ENCODE measurements around the gene KLF13. TPM values are rescaled to one million over a fixed set of nuclear protein-coding genes. Genes with fewer than 3 reads are reported as not detected.

Gene KLF13
- total and polyA plus RNA-seq, 2 experiments from 2014 or later = 23.5 to 28.6 TPM

DNA sequence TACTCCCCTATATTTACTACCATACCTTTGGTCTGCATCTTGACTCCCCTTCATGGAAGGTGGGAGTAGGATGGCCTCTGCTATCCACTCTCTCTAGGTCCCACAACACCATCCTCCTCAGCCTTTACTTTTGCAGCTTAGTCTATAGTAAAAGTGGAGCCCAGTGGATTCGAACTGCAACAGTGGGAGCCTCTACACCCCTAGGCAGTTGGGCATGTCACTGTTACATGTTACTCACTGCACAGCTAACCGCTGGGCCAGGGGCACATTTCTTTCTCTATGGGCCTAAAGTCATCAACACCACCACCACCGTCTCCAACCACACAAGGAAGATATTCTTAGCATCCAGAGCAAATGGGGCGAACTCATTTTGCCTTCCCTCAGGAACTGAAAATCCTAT, 62.9 kb downstream of the KLF13 start:
- no peak overlapping the region for H3K27ac Mint-ChIP-seq
- no peaks in the 10 kb centered on the region for H4K20me1 ChIP-seq (replicated peaks; ENCODE audit: insufficient read depth)
- H3K79me2 ChIP-seq (replicated peaks; ENCODE audit: insufficient read depth) = no peaks in the 10 kb centered on the region
- H3K9me2 ChIP-seq (ENCODE audit: insufficient read depth) = no peaks in the 10 kb centered on the region; the same call in 1 of the 2 replicates
- H3K4me3 ChIP-seq = no peak overlapping the region
- no peak overlapping the region for H2AFZ ChIP-seq
- H3K36me3 Mint-ChIP-seq (ENCODE audit: low read depth) = peaks cover 4% of the 10 kb centered on the region; the same call in 1 of the 3 replicates
- H3K27ac ChIP-seq (ENCODE audit: low read depth) = no peak overlapping the region
- no peak overlapping the region for H3K4me2 ChIP-seq
- peaks cover 10% of the 10 kb centered on the region; the same call in 2 of the 3 replicates for H3K4me1 Mint-ChIP-seq
- H3F3A ChIP-seq (replicated peaks; ENCODE audit: low read depth) = no peaks in the 10 kb centered on the region
- DNase-seq (ENCODE audit: low spot score) = no peak
- TF ChIP-seq NANOG (IDR thresholded peaks at IDR 0.05; ENCODE audit: borderline replicate concordance) (no peak), STAT1 (IDR thresholded peaks at IDR 0.05; ENCODE audit: unreplicated experiment) (no peak), JUNB (IDR thresholded peaks at IDR 0.05; ENCODE audit: unreplicated experiment) (no peak), EZH2phosphoT487 (IDR thresholded peaks at IDR 0.05; ENCODE audit: unreplicated experiment) (no peak), ZNF331 (CRISPR knock-in tag; IDR thresholded peaks at IDR 0.05; ENCODE audit: low read depth) (no peak), ZNF114 (CRISPR knock-in tag; IDR thresholded peaks at IDR 0.05) (no peak), CREB1 (CRISPR knock-in tag; IDR thresholded peaks at IDR 0.05; ENCODE audit: low read depth) (no peak), EZH2 (IDR thresholded peaks at IDR 0.05; ENCODE audit: low read depth, unreplicated experiment) (no peak), POLR2AphosphoS5 (IDR thresholded peaks at IDR 0.05; ENCODE audit: low read depth) (no peak)
- TF ChIP-seq, protein P1, sequence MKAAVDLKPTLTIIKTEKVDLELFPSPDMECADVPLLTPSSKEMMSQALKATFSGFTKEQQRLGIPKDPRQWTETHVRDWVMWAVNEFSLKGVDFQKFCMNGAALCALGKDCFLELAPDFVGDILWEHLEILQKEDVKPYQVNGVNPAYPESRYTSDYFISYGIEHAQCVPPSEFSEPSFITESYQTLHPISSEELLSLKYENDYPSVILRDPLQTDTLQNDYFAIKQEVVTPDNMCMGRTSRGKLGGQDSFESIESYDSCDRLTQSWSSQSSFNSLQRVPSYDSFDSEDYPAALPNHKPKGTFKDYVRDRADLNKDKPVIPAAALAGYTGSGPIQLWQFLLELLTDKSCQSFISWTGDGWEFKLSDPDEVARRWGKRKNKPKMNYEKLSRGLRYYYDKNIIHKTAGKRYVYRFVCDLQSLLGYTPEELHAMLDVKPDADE (IDR thresholded peaks at IDR 0.05) = no peak
- TF ChIP-seq, protein P2, sequence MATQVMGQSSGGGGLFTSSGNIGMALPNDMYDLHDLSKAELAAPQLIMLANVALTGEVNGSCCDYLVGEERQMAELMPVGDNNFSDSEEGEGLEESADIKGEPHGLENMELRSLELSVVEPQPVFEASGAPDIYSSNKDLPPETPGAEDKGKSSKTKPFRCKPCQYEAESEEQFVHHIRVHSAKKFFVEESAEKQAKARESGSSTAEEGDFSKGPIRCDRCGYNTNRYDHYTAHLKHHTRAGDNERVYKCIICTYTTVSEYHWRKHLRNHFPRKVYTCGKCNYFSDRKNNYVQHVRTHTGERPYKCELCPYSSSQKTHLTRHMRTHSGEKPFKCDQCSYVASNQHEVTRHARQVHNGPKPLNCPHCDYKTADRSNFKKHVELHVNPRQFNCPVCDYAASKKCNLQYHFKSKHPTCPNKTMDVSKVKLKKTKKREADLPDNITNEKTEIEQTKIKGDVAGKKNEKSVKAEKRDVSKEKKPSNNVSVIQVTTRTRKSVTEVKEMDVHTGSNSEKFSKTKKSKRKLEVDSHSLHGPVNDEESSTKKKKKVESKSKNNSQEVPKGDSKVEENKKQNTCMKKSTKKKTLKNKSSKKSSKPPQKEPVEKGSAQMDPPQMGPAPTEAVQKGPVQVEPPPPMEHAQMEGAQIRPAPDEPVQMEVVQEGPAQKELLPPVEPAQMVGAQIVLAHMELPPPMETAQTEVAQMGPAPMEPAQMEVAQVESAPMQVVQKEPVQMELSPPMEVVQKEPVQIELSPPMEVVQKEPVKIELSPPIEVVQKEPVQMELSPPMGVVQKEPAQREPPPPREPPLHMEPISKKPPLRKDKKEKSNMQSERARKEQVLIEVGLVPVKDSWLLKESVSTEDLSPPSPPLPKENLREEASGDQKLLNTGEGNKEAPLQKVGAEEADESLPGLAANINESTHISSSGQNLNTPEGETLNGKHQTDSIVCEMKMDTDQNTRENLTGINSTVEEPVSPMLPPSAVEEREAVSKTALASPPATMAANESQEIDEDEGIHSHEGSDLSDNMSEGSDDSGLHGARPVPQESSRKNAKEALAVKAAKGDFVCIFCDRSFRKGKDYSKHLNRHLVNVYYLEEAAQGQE (IDR thresholded peaks at IDR 0.05; ENCODE audit: unreplicated experiment) = no peak
- TF ChIP-seq, protein P3, sequence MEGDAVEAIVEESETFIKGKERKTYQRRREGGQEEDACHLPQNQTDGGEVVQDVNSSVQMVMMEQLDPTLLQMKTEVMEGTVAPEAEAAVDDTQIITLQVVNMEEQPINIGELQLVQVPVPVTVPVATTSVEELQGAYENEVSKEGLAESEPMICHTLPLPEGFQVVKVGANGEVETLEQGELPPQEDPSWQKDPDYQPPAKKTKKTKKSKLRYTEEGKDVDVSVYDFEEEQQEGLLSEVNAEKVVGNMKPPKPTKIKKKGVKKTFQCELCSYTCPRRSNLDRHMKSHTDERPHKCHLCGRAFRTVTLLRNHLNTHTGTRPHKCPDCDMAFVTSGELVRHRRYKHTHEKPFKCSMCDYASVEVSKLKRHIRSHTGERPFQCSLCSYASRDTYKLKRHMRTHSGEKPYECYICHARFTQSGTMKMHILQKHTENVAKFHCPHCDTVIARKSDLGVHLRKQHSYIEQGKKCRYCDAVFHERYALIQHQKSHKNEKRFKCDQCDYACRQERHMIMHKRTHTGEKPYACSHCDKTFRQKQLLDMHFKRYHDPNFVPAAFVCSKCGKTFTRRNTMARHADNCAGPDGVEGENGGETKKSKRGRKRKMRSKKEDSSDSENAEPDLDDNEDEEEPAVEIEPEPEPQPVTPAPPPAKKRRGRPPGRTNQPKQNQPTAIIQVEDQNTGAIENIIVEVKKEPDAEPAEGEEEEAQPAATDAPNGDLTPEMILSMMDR (conservative IDR thresholded peaks at IDR 0.05; ENCODE audit: low read depth in 2 of 2) = no peak
- H3K4me3 Mint-ChIP-seq = no peak overlapping the region
- no peaks in the 10 kb centered on the region for H3K36me3 ChIP-seq (ENCODE audit: insufficient read depth)
- H3K27me3 Mint-ChIP-seq (ENCODE audit: insufficient read depth, low read depth, poor library complexity) = peaks cover 21% of the 10 kb centered on the region
- ATAC-seq = no peak
- peaks cover 9% of the 10 kb centered on the region for H3K9me3 Mint-ChIP-seq
- H3K27me3 ChIP-seq (ENCODE audit: insufficient read depth) = peaks cover 27% of the 10 kb centered on the region
- no peaks in the 10 kb centered on the region; the same call in 1 of the 2 replicates for H3K4me1 ChIP-seq (ENCODE audit: insufficient read depth)
